Prostate gland (tissue), 2 donors: ENCODE data around the gene ABCA2. TPM values are rescaled to one million over a fixed set of nuclear protein-coding genes. Genes with fewer than 3 reads are reported as not detected.
A peak's percentile ranks its signal among the peaks of the same experiment; 100 is the strongest.

Source experiments
- DNase-seq: peaks from one replicate; pipeline ENCODE4 v3.0.0-alpha.2; 2019; ENCODE audit warnings: low spot score
- H3K27ac ChIP-seq, 2 donors: fragments of 200-600 bp; sonication (generic); 2 replicates each; pipeline ENCODE4 v1.5.1; 2017 to 2019
- H3K27me3 ChIP-seq: fragments of 200-600 bp; sonication (generic); replicated peaks from 2 replicates; pipeline ENCODE4 v1.5.1; 2019; ENCODE audit not compliant: insufficient read depth
- H3K36me3 ChIP-seq, 2 donors: fragments of 200-600 bp; sonication (generic); 1 replicate in 1 of 2; 2 replicates in 1 of 2; pipeline versions ENCODE4 v1.5.1 to v1.8.1; 2017 to 2019
- H3K4me1 ChIP-seq: fragments of 200-600 bp; sonication (generic); replicated peaks from 2 replicates; pipeline ENCODE4 v1.5.1; 2019
- H3K4me3 ChIP-seq, 2 donors: fragments of 200-600 bp; sonication (generic); 2 replicates each; pipeline ENCODE4 v1.5.1; 2017 to 2019
- H3K9me3 ChIP-seq: fragments of 200-600 bp; sonication (generic); 2 replicates; pipeline ENCODE4 v1.5.1; 2017
- CTCF ChIP-seq, 4 experiments: fragments of 200-600 bp in 2 of 4; fragments of 450-650 bp in 2 of 4; sonication (generic) in 2 of 4; IDR thresholded peaks; 1 replicate in 3 of 4; 2 replicates in 1 of 4; pipeline ENCODE4 v1.5.1; 2016 to 2019; ENCODE audit warnings: antibody characterized with exemption in 4 of 4, mild to moderate bottlenecking in 2 of 4, moderate library complexity in 2 of 4
- POLR2A ChIP-seq: fragments of 450-650 bp; IDR thresholded peaks from one replicate; pipeline ENCODE4 v1.6.1; 2016; ENCODE audit warnings: antibody characterized with exemption, mild to moderate bottlenecking
- POLR2AphosphoS5 ChIP-seq: sonication (generic); formaldehyde crosslinking; IDR thresholded peaks from one replicate; pipeline ENCODE4 v1.6.1; 2017; ENCODE audit warnings: antibody characterized with exemption
- WGBS: methylation state at CpG from one replicate; pipeline ENCODE4 v1.1.5; 2018; 5-methylcytosine and 5-hydroxymethylcytosine counted together
- intact Hi-C: fragments of 100-400 bp; cut with DNase I; formaldehyde crosslinking; loops from one replicate; pipeline ENCODE4 v1.14.2; 2022
- total RNA-seq, 2 donors: library from RNA; depleted of rRNA; stranded (reverse); fragments of >200 nt; gene quantifications; one replicate each; pipeline ENCODE4 v1.1.0, GENCODE V29; 2016

The ABCA2 gene
- total RNA-seq, 2 donors from 2014 or later, result 27.4 to 79.1 TPM

DNA sequence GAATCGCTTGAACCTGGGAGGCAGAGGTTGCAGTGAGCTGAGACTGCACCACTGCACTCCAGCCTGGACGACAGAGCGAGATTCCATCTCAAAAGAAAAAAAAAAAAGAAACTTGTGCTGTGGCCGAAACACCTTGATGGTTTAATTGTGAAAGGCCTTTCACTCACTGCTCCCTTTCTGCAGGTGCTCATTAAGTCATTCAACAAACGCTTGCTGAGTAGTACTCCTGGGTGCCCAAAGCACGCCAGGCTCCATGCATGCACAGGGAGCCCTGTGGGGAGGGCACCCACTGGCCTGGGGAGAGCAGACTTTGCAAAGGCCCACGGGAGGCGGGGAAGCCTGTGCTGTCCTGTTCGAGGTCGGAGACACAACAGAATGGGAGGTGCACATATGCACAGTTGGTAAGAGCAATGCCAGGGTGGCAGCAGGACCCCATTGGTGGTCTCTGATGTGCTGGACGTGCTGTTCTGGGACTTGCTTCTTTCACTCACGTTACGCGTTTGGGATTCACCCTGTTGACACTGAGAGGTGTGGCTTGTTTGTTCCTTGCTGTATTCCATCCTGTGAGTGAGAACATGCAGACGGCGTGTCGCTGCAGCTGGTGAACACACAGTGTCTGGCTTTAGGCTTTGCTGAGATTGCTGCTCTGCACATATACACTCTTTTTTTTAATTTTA, 28.8 kb upstream of the ABCA2 start:
- TF ChIP-seq POLR2A (no peak), CTCF (IDR thresholded peaks at IDR 0.05) (no peak), POLR2AphosphoS5 (peak; percentile 45)
- H3K27ac ChIP-seq, result peak overlapping the region; percentile 12 to 21
- 48% methylated on average over 17 of the region's 17 CpGs for WGBS
- no peaks in the 10 kb centered on the region for H3K27me3 ChIP-seq
- no peaks in the 10 kb centered on the region for H3K9me3 ChIP-seq
- intact Hi-C loops, result no loop called here
- H3K4me1 ChIP-seq, result peaks cover 31% of the 10 kb centered on the region
- H3K36me3 ChIP-seq, result no peaks in the 10 kb centered on the region
- no peak overlapping the region for H3K4me3 ChIP-seq
- no peak for DNase-seq

DNA sequence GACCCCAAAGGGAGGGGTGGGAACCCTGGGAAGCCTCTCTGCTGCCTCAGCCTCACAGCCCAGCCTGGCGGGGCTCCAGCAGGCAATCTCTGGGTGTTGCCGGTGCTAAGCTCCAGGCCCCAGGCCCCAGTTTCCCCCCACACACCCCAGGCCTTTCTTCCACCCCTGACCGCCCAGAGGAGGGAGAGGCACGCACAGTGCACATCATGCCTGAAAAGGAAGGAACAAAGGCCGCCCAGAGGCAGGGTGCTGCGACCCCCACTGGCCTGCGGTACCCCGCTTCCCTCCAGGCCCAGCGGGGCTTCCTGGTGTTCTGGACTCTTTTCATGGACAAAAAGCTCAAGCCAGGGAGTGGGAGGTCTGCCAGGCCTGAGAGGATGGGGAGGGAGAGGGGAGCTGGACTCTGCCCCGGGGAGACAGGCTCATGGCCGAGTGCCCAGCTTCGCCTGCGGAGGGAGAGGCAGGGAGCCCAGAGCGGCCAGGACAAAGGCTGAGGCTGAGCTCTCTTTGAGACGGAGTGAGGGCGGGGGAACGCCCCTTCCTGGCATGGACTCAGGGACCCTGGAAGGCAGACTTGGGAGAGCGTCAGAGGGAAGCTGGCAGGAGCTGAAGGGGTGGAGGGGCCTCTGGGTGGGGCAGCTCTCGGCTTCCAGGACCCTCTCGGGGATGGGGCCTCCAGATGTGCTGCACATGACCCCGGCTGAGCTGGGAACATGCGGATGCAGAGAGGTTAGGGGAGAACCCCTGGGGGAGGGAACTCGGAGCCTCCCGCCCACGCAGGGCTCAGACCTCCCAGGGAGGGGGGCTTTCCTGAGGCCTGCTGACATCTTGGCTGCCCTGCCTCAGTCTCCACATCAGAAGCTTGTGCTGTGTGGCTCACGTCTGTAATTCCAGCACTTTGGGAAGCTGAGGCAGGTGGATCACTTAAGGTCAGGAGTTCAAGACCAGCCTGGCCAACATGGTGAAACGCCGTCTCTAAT, 27.6 kb upstream of the ABCA2 start:
- intact Hi-C loops, result no loop called here
- peak overlapping the region; percentile 14 to 46 for H3K27ac ChIP-seq
- no peaks in the 10 kb centered on the region for H3K9me3 ChIP-seq
- H3K36me3 ChIP-seq, result no peaks in the 10 kb centered on the region
- H3K27me3 ChIP-seq, result no peaks in the 10 kb centered on the region
- no peak overlapping the region for H3K4me3 ChIP-seq
- DNase-seq, result peak; percentile 64
- peaks cover 31% of the 10 kb centered on the region for H3K4me1 ChIP-seq
- WGBS, result 15% methylated on average over 28 of the region's 28 CpGs
- TF ChIP-seq POLR2AphosphoS5 (peak; percentile 25), CTCF (IDR thresholded peaks at IDR 0.05) (no peak)

- Histone ChIP-seq H3K27me3 (no peaks in the 10 kb centered on the region), H3K9me3 (no peaks in the 10 kb centered on the region), H3K36me3 (no peaks in the 10 kb centered on the region), H3K27ac (peak overlapping the region; percentile 14 to 46), H3K4me1 (peaks cover 31% of the 10 kb centered on the region), H3K4me3 (no peak overlapping the region)
- intact Hi-C loops, result no loop called here
- TF ChIP-seq POLR2AphosphoS5, result no peak
- no peak for TF ChIP-seq POLR2A
- TF ChIP-seq CTCF (IDR thresholded peaks at IDR 0.05), result no peak
- DNase-seq, result no peak
- 74% methylated on average over 16 of the region's 17 CpGs for WGBS
These were observed 26.9 kb upstream of the ABCA2 start for GRCh38 chr9:137054932-137055384.

DNA sequence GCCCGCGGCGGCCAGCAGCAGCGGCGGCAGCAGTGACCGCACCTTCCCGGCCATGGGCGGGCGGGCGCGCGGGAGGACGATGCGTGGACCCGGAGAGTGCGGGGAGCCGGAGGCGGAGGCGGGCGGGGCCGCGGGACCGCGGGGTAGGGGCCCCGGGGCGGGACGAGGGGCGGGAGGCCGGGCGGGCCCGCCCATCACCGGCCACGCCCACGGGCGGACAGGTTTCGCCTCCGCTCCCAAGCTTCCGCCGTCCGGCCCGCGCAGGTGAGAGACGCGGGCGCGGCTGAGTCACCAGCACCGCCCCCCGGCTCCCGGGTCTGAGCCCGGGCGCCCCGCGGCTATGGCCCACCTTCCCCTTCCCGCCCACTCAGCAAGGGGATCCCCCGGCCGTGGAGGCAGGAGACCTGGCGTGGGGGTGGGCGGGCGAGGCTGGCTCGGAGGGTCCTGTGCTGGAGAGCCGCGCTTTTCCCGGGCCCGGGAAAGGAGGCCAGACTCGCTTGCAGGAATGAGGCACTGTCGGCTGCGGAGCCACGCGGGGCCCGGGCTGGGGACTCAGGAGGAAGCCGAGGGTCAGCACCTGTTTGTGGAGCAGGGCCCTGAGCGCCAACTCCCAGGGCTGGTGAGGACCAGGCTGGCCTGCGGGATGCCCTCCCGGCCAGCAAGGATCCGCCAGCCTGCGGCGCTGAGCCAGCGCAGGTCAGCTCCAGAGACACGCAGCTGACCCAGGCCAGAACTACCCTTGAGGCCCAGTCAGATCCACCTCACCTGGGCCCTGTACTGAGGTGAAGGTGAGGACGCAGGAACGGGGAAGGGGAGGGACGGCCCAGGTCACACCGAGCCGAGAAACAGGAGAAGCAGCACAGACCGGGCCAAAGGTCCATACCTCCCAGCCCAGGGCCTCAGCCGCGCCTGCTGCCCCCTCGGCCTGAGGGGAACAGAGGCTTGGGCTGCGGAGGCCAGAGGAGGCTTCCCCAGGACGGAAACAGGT, 26.2 kb upstream of the ABCA2 start, which contains the start of gene ENTPD2:
TSS of gene ENTPD2 (minus strand) at position 118 of the 988 bp plus-strand sequence. CDS start at position 54, 64 bp downstream.
- Histone ChIP-seq H3K27me3 (no peaks in the 10 kb centered on the region), H3K27ac (peak within 1 kb of the TSS; percentile 43 to 76), H3K9me3 (no peaks in the 10 kb centered on the region), H3K36me3 (no peaks in the 10 kb centered on the region), H3K4me3 (peak within 1 kb of the TSS; percentile 43 to 58), H3K4me1 (peaks cover 36% of the 10 kb centered on the region)
- peak; percentile 39 for TF ChIP-seq POLR2AphosphoS5
- TF ChIP-seq POLR2A, result peak; percentile 43
- no peak for TF ChIP-seq CTCF (IDR thresholded peaks at IDR 0.05)
- DNase-seq, result peak; percentile 82
- WGBS, result 51% methylated on average over 32 of the region's 90 CpGs
- intact Hi-C loops, result no loop called here
